Skin epidermis (tissue), 12 donors: ENCODE measurements around the gene SLC9A6.
"Not testable (repeated sequence)": the region's sequence is repeated elsewhere in the genome, so short reads cannot be mapped to it uniquely, and the experiment has no call there.

Source experiments
- H3K27ac ChIP-seq, 21 experiments: fragments of 200-600 bp; sonication (generic) in 11 of 21; one replicate each; pipeline ENCODE4 v1.5.0; 2020; ENCODE audit warnings: mild to moderate bottlenecking in 3 of 21, inconsistent platforms in 2 of 21, moderate library complexity in 2 of 21
- H3K4me3 ChIP-seq, 7 experiments: fragments of 200-600 bp; sonication (generic) in 2 of 7; one replicate each; pipeline ENCODE4 v1.5.0; 2020; ENCODE audit warnings: inconsistent platforms in 2 of 7, mild to moderate bottlenecking in 2 of 7, moderate library complexity in 1 of 7

SLC9A6 gene

DNA sequence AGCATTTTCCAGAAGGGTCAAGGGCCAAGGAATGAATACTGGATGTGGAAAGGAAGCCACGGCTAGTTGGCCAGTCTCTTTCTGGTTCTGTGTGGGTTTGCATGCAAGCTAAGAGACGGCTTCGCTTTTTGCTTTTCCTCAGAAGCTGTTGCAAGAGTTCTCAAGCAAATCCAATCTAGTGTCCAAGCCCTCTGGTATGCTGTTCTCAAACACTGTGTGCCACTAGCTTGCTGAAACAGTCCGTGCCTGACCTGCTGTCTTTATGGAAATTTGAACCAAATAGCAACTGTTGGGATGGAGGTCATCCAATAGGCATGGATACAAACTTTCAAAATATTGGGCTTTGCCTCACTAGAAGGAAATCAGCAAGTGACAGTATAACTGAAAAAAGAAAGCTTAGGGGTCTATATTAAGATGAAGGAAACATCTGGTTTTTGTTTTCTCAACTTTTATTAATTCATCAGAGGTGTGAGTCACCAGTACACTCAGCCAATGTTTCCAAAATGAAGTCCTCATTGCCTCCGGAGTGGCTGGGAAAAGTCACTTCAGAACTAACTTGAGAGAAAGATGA is 70.5 kb downstream of the SLC9A6 start:
- H3K27ac ChIP-seq: peak overlapping the region in 7 of 21 experiments; percentile 10 to 77 (median 67)
- no peak overlapping the region for H3K4me3 ChIP-seq

GRCh38 chrX:136057567-136057966 is 72.3 kb downstream of the SLC9A6 start:
- H3K27ac ChIP-seq: no peak overlapping the region
- H3K4me3 ChIP-seq: no peak overlapping the region

- Histone ChIP-seq H3K4me3 (no peak overlapping the region), H3K27ac (no peak overlapping the region)
Observed at GRCh38 chrX:136059350-136059749, 74.1 kb downstream of the SLC9A6 start.

DNA sequence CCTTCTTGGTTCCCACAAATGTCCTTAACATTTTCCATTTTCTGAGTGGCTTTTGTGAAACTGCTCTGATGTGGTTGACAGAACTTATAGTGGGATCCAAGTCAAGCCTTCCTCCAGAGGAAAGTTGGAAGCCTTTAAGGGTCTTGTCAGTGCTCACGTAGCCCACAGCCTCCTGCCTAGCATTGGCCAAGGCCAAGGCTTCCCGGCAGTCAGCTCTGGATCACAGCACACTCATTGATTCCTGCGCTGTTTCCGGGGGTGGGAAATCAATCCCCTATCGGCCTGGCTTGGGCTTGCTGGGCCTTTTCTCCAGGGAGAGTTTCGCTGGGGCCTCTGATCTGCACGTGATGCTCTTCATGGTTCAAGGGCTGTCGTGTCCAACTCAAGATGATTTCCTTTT is 76.1 kb downstream of the SLC9A6 start:
- H3K4me3 ChIP-seq: no peak overlapping the region
- H3K27ac ChIP-seq: no peak overlapping the region

DNA sequence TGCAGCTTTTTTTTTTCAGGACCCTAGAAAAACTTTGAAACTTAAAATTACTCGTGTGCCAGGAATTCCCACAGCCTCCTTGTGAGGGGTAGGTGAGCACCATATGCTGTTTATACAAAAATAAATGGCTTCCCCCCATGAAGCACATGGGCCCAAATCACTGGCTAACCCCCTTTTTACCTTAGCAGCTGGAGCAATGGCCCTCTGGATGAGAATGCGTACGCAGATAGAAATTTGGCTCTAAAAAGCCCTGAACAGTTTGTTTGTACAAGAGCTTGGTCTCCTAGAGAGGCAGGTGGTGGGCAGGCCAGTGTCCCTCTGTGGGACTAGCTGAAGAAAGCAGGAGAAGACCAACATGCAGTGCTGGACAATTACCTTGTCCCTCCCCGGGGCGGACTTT is 76.5 kb downstream of the SLC9A6 start:
- Histone ChIP-seq H3K4me3 (no peak overlapping the region), H3K27ac (no peak overlapping the region)

GRCh38 chrX:136063340-136064079 is 78.3 kb downstream of the SLC9A6 start:
- Histone ChIP-seq H3K4me3 (no peak overlapping the region), H3K27ac (peak overlapping the region in 1 of 21 experiments; percentile 10)

- Histone ChIP-seq H3K27ac (peak overlapping the region in 2 of 21 experiments; percentile 10 to 27), H3K4me3 (no peak overlapping the region)
Observed at GRCh38 chrX:136064661-136065043, 79.4 kb downstream of the SLC9A6 start.

DNA sequence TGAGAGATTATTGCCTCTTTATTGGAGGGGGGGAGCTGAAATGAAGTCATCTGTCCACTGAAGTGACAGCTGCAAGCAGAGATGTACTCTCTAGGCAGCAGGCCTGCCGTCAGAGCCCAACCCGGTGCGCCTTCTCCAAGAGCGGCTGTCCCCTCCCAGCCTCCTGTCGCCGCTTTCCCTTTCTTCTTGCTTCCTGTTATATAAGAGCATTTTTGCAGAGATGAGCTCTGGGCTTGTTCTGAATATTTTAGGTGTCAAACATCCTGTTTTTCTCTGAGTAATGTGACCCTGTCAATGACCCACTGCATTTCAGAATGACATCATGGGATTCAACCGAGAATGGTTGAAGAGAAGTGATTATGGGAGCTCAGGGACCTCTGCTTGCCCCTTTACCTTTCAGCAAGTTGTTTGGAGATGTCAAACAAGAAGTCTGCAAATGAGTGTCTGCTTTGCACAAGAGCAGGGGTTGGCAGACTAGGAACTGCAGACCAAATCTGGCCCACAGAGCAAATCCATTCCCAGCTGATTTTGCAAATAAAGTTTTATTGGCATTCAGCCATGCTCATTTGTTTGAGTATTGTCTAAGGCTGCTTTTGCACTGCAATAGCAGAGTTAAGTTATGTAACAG is 79.9 kb downstream of the SLC9A6 start:
- H3K4me3 ChIP-seq: no peak overlapping the region
- H3K27ac ChIP-seq: peak overlapping the region in 1 of 21 experiments; percentile 10

GRCh38 chrX:136067097-136067496 is 81.9 kb downstream of the SLC9A6 start:
- H3K4me3 ChIP-seq: no peak overlapping the region
- no peak overlapping the region for H3K27ac ChIP-seq

DNA sequence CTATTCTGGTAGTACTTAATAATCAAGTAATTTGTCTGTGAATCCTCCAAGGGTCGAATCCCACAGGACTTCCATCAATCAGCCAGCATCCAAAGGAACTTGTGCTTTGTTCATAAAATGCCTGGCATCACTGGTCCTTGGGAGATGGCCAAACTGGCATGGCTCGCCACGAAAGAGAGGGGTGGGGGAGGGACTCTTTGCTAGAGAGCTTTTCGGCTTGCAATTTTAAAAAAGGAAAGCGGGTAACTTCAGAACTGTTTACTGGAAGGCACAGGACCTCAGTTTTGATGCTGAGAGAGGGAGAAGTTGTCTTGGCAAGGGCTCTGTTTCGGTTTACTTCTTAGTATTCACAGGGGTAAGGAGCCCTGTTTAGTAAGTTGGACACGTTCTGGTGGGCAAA is 82.7 kb downstream of the SLC9A6 start:
- Histone ChIP-seq H3K4me3 (no peak overlapping the region), H3K27ac (no peak overlapping the region)

DNA sequence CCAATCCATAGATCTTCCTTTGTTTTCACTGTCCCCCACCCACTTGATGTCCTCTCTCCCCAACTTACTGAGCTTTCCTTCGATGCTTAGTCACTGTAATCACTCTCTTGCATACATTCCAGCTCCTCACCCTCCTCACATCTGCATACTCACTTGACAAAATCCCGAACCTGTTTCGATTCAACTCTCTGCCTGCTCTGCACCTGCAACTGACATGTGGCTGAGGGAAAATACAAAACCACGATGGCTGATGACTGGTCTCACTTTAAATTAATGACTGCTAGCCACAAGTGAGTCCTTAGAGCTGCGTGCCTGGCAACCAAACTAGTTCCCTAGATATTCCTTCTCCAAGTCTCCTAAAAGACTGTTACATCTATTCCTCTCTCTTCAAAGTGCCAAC is 91.7 kb downstream of the SLC9A6 start:
- no peak overlapping the region for H3K4me3 ChIP-seq
- no peak overlapping the region for H3K27ac ChIP-seq

GRCh38 chrX:136080766-136081165 is 95.5 kb downstream of the SLC9A6 start:
- Histone ChIP-seq H3K27ac (no peak overlapping the region), H3K4me3 (no peak overlapping the region)

DNA sequence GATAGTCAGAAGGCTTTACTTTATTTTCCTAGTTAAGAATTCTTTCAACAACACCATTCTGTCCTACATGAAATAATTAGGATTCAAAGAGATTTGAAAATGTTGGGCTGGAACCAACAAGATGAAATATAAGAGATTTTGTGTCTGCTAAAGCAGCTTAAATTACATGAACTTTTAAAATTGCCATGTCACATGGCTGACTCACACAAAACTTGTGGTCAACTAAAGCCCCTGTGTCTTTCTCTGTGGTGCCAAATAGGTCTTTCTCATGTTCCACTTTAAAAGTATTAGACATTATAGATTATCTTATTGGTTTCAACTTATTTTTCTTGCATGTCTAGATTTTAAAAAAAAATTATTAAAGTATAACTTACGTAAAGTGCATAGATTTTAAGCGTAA is 101.3 kb downstream of the SLC9A6 start:
- Histone ChIP-seq H3K4me3 (no peak overlapping the region), H3K27ac (no peak overlapping the region)

DNA sequence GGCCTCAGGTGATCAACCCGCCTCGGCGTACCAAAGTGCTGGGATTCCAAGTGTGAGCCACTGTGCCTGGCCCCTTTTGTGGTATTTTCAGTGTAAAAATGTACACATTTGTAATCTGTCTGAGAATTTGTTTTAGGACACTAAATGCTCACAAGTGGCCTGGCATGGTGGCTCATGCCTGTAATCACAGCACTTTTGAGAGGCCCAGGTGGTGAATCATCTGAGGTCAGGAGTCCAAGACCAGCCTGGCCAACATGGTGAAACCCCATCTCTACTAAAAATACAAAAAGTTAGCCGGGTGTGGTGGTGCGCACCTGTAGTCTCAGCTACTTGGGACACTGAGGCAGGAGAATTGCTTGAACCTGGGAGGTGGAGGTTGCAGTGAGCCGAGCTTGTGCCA is 106.7 kb downstream of the SLC9A6 start:
- H3K27ac ChIP-seq: not testable (repeated sequence)

GRCh38 chrX:136094962-136095361 is 109.7 kb downstream of the SLC9A6 start:
- no peak overlapping the region for H3K27ac ChIP-seq
- no peak overlapping the region for H3K4me3 ChIP-seq

More for the DNA sequence above, 106.7 kb downstream of the SLC9A6 start:
- H3K4me3 ChIP-seq: not testable (repeated sequence)
